Measurements from ENCODE around the gene GRPEL2. TPM values are rescaled to one million over a fixed set of nuclear protein-coding genes. Genes with fewer than 3 reads are reported as not detected.

The GRPEL2 gene
- total RNA-seq, 4 donors from 2014 or later = 23.1 to 43.3 (median 27.1) TPM

DNA sequence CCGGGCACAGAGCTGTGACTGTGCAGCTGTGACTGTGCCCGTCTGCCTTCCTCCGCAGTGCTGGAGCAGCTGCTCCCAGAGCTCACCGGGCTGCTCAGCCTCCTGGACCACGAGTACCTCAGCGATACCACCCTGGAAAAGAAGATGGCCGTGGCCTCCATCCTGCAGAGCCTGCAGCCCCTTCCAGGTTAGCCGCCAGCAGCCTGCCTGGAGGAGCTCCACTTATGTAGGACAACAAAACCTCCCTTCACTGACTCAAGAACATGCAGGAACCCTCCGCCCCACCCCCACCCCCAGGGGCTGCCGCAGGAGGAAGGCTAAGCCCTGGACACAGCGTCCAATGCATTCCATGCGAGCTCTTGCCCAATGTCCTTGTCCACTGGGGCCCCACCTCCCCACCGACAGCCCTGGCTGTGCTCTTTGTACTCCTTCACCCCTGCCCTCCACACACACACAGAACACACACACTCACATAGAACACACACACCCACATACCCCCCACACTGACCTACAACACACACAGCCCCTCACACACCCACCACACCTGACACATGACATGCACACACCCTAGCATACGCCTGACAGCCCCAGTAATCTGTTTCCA lies 45.7 kb upstream of the GRPEL2 start:
- Histone ChIP-seq H3K27me3 (no peaks in the 10 kb centered on the region), H3K4me1 (peaks cover 0 to 58% (median 18%) of the 10 kb centered on the region in 3 donors), H3K27ac (peak overlapping the region in 3 of 4 donors; percentile 34 to 78 (median 68)), H3K9me3 (no peaks in the 10 kb centered on the region), H3K36me3 (peaks cover 0 to 15% (median 0%) of the 10 kb centered on the region in 3 donors), H3K4me3 (no peak overlapping the region)
- no peak for DNase-seq
- intact Hi-C loops (cut with DNase I) = no loop called here
- 55 to 81% methylated on average over 6 of the region's 14 CpGs for WGBS, 2 donors
- TF ChIP-seq, protein P1, sequence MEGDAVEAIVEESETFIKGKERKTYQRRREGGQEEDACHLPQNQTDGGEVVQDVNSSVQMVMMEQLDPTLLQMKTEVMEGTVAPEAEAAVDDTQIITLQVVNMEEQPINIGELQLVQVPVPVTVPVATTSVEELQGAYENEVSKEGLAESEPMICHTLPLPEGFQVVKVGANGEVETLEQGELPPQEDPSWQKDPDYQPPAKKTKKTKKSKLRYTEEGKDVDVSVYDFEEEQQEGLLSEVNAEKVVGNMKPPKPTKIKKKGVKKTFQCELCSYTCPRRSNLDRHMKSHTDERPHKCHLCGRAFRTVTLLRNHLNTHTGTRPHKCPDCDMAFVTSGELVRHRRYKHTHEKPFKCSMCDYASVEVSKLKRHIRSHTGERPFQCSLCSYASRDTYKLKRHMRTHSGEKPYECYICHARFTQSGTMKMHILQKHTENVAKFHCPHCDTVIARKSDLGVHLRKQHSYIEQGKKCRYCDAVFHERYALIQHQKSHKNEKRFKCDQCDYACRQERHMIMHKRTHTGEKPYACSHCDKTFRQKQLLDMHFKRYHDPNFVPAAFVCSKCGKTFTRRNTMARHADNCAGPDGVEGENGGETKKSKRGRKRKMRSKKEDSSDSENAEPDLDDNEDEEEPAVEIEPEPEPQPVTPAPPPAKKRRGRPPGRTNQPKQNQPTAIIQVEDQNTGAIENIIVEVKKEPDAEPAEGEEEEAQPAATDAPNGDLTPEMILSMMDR (IDR thresholded peaks at IDR 0.05) = no peak
- no peak for TF ChIP-seq POLR2A (IDR thresholded peaks at IDR 0.05)

DNA sequence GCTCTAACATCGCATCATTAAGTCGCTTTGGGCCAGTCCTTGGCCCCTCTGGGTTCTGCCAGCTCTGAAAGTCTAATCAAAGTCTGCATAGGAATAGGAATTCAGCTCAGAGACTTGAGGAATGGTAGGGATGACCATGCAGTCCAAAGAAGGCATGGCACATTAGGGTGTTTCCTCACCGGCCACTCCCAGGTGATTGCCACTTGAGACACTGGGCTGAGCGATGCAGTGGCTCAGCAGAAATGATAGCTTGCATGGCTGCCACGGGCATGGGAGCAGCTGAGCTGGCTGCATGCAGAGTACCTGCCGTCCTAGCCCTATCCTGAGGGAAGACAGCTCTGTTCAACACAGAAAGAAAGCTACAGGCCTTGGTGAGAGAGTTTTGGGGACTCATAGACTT lies 44.9 kb upstream of the GRPEL2 start:
- TF ChIP-seq POLR2A (IDR thresholded peaks at IDR 0.05) = no peak
- TF ChIP-seq, protein P1 (IDR thresholded peaks at IDR 0.05) = no peak
- Histone ChIP-seq H3K27me3 (no peaks in the 10 kb centered on the region), H3K4me3 (no peak overlapping the region), H3K27ac (no peak overlapping the region), H3K9me3 (no peaks in the 10 kb centered on the region), H3K4me1 (peaks cover 0 to 49% (median 18%) of the 10 kb centered on the region in 3 donors), H3K36me3 (peaks cover 0 to 15% (median 0%) of the 10 kb centered on the region in 3 donors)
- 67 to 72% methylated on average over 4 to 5 of the region's 6 CpGs for WGBS, 2 donors
- intact Hi-C loops (cut with DNase I) = no loop called here
- no peak for DNase-seq

DNA sequence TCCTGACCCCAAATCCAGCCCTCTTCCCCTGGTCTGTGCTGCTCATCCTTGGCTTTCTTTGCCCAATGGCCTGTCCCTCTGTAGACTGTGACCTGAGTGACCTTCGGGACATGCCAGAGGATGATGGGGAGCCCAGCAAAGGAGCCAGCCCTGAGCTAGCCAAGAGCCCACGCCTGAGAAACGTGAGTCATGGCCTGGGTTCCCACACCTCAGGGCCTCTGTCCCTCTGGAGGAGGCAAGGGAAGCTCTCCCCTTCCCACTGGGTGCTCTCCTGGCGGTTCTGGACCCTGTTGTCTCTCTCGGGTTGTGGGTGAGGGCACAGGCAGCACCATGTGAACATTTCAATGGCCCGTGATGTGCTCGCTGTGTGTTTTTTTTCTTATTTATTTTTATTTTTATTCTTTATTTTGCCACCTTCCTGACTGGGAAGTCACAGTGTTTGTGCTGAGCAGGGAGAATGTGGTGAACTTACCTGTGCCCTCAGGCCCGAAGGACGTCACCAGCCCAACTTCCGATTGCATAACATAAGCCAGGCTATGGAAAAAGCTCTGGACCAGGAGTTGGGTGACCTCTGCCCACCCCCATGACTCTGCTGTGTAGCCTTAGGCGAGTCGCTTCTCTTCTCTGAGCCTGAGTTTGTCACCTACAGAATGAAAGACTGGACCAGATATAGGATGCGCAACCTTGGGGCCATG lies 44.1 kb upstream of the GRPEL2 start:
- Histone ChIP-seq H3K36me3 (peaks cover 0 to 15% (median 0%) of the 10 kb centered on the region in 3 donors), H3K9me3 (no peaks in the 10 kb centered on the region), H3K27me3 (no peaks in the 10 kb centered on the region), H3K27ac (no peak overlapping the region), H3K4me1 (peaks cover 0 to 43% (median 14%) of the 10 kb centered on the region in 3 donors), H3K4me3 (no peak overlapping the region)
- DNase-seq = no peak
- no peak for TF ChIP-seq POLR2A (IDR thresholded peaks at IDR 0.05)
- TF ChIP-seq, protein P1 (IDR thresholded peaks at IDR 0.05) = no peak
- 74 to 83% methylated on average over 3 to 9 of the region's 13 CpGs for WGBS, 2 donors
- intact Hi-C loops (cut with DNase I) = no loop called here

DNA sequence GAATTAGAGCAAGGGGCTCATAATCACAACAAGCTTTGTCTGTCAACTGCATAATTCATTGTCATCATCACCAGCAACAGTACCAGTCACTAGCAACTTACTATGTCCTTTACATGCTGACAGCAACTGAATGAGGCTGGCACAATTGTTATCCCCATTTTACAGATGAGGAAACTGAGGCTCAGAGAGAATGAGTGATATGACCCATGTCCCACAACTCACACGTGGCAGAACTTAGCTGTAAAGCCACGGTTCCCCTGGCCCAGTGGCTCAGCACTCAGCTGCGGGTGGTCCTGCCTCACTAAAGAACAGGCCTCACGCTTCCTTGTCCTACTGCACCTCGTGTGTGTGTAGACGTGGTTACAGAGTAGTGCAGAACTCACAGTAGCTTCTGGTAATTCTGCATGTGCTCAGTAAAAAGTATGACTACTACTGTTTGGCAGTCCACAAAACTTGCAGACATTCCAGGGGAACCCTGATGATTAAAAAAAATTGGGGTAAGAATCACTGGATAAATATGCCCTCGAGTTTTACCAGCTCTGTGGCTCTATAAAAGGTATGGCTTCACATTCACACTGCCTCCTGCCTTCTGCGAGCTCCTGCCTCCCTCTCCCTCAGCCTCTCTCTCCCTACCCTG lies 43.4 kb upstream of the GRPEL2 start:
- Histone ChIP-seq H3K4me1 (peaks cover 0 to 36% (median 8%) of the 10 kb centered on the region in 3 donors), H3K36me3 (peaks cover 0 to 15% (median 0%) of the 10 kb centered on the region in 3 donors), H3K27ac (no peak overlapping the region)

More for the DNA sequence above, 43.4 kb upstream of the GRPEL2 start:
- Histone ChIP-seq H3K9me3 (no peaks in the 10 kb centered on the region), H3K4me3 (no peak overlapping the region), H3K27me3 (no peaks in the 10 kb centered on the region)
- TF ChIP-seq, protein P1 (IDR thresholded peaks at IDR 0.05) = no peak
- no peak for TF ChIP-seq POLR2A (IDR thresholded peaks at IDR 0.05)
- WGBS, 2 donors = 76 to 87% methylated on average over 7 of the region's 8 CpGs
- DNase-seq = no peak
- intact Hi-C loops (cut with DNase I) = no loop called here

Measured in esophagus squamous epithelium (tissue), 5 donors.